GM13976 (cell line): Measurements from ENCODE around the gene AVPR1A.

Experiments used
- DNase-seq: peaks from one replicate; pipeline ENCODE4 v3.0.0; 2012; ENCODE audit warnings: low spot score
- CTCF ChIP-seq: IDR thresholded peaks from 2 replicates; pipeline ENCODE4 v1.5.1; 2012; ENCODE audit warnings: borderline replicate concordance, mild to moderate bottlenecking; ENCODE audit not compliant: insufficient read depth; ENCODE audit errors: extremely low read depth, missing control alignments, control extremely low read depth
- in situ Hi-C: fragments of 300-500 bp; cut with MboI; formaldehyde crosslinking; loops from one replicate; pipeline ENCODE4 v1.12.0; 2022; ENCODE audit warnings: low sequenced_read_pairs, mixed read lengths, inconsistent platforms; ENCODE audit not compliant: unreplicated experiment

The AVPR1A gene

GRCh38 chr12:63101920-63102319 is 49.1 kb downstream of the AVPR1A start:
- DNase-seq: no peak
- in situ Hi-C loops: no loop called here
- no peak for TF ChIP-seq CTCF

GRCh38 chr12:63098851-63099250 is 52.1 kb downstream of the AVPR1A start:
- in situ Hi-C loops: no loop called here
- no peak for TF ChIP-seq CTCF
- no peak for DNase-seq

GRCh38 chr12:63095369-63095980 is 55.5 kb downstream of the AVPR1A start:
- DNase-seq: no peak
- TF ChIP-seq CTCF: no peak
- in situ Hi-C loops: no loop called here

GRCh38 chr12:63093711-63094110 is 57.3 kb downstream of the AVPR1A start:
- no peak for DNase-seq
- TF ChIP-seq CTCF: no peak
- in situ Hi-C loops: no loop called here

- in situ Hi-C loops: no loop called here
- no peak for TF ChIP-seq CTCF
- DNase-seq: no peak
Observed at GRCh38 chr12:63093084-63093483, 57.9 kb downstream of the AVPR1A start.
